ENCODE data around the gene PUS10. TPM values are rescaled to one million over a fixed set of nuclear protein-coding genes. Genes with fewer than 3 reads are reported as not detected.

The PUS10 gene
- total and polyA plus RNA-seq, 2 of the 13 experiments (the other 11 are each of a cell fraction or from before 2014, with no cell fraction given), result 41.4 to 44.3 TPM

GRCh38 chr2:61065714-61066709, 48.0 kb upstream of the PUS10 start, which contains the start of gene SANBR (continued):
- TF ChIP-seq ZNF407 (CRISPR knock-in tag; IDR thresholded peaks at IDR 0.05; ENCODE audit: not compliant biosample characterization) (peak; percentile 76), EED (CRISPR knock-in tag; IDR thresholded peaks at IDR 0.05) (peak; percentile 74; the same call in 1 of the 2 replicates), HOXA7 (CRISPR knock-in tag; IDR thresholded peaks at IDR 0.05) (0 out of 2 replicates have a peak, but pooled peaks have one; percentile 48), BCLAF1 (IDR thresholded peaks at IDR 0.05) (no peak), CEBPG (CRISPR knock-in tag; IDR thresholded peaks at IDR 0.05) (peak; percentile 13; the same call in 1 of the 2 replicates), TRIM22 (IDR thresholded peaks at IDR 0.05) (no peak), ZNF619 (CRISPR knock-in tag; IDR thresholded peaks at IDR 0.05) (peak; percentile 68), FOXP1 (IDR thresholded peaks at IDR 0.05) (no peak), FOXP1 (CRISPR knock-in tag; IDR thresholded peaks at IDR 0.05) (no peak), ZNF570 (CRISPR knock-in tag; IDR thresholded peaks at IDR 0.05; ENCODE audit: borderline replicate concordance) (no peak), POLR2G (IDR thresholded peaks at IDR 0.05; ENCODE audit: low read depth, low read length) (peak; percentile 65), ZNF501 (CRISPR knock-in tag; IDR thresholded peaks at IDR 0.05) (no peak; the same call in 1 of the 2 replicates), CEBPB (IDR thresholded peaks at IDR 0.05; ENCODE audit: borderline replicate concordance, low read depth, low read length) (no peak), EZH2 (conservative IDR thresholded peaks at IDR 0.05; ENCODE audit: low read depth, low read length) (no peak), ZFP36L1 (CRISPR knock-in tag; IDR thresholded peaks at IDR 0.05) (no peak; the same call in none of the 2 replicates), CHCHD3 (CRISPR knock-in tag; IDR thresholded peaks at IDR 0.05) (no peak), NFKBIZ (CRISPR knock-in tag; IDR thresholded peaks at IDR 0.05) (no peak; the same call in 1 of the 2 replicates)

All from HepG2 (cell line).